Bone marrow (tissue), 2 donors: ENCODE data around the gene INTS2.
A peak's percentile ranks its signal among the peaks of the same experiment; 100 is the strongest.
"Not testable (repeated sequence)": the region's sequence is repeated elsewhere in the genome, so short reads cannot be mapped to it uniquely, and the experiment has no call there.

Source experiments
- DNase-seq, 2 donors: peaks; one replicate each; lab custom pipeline; 2025; lab: John Stamatoyannopoulos, UW

The INTS2 gene

DNA sequence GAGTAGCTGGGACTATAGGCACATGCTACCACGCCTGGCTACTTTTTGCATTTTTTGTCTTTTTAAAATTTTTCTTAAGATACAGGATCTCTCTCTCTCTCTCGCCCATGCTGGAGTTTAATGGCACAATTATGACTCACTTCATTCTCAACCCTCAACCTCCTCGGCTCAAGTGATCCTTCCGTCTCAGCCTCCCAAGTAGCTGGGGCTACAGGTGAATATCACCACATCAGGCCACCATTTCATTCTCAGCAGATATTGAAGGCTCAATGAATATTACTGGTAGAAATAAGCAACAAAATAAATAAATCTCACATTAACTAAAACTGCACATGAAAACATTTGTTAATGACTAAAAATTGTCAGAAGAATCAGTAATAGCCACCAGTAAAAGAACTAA is 106.1 kb downstream of the INTS2 start:
- no peak for DNase-seq

- DNase-seq: not testable (repeated sequence)
These were observed 108.5 kb downstream of the INTS2 start for GRCh38 chr17:61819265-61819664.

DNA sequence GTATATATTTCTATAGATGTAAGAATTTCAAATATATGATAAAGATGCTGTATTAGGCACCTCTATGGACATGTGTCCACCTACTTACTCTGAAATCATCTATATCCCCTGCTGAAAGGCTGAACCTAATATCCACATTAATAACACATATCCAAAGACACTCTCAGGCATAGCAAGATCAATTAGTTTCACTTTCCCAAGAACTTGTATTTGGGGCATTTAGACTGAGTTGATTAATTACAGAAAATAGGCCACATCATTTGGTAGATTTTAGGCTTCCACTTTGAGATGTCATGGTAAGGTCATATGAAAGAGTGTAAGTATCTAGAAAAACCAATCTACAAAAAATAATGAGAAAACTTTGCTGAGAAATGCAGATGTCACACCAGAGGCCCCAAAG is 109.6 kb downstream of the INTS2 start:
- no peak for DNase-seq

GRCh38 chr17:61817452-61817851 is 110.3 kb downstream of the INTS2 start:
- DNase-seq: no peak

- peak in 1 of 2 donors; percentile 82 for DNase-seq
These were observed 111.2 kb downstream of the INTS2 start for GRCh38 chr17:61816538-61816937.

DNA sequence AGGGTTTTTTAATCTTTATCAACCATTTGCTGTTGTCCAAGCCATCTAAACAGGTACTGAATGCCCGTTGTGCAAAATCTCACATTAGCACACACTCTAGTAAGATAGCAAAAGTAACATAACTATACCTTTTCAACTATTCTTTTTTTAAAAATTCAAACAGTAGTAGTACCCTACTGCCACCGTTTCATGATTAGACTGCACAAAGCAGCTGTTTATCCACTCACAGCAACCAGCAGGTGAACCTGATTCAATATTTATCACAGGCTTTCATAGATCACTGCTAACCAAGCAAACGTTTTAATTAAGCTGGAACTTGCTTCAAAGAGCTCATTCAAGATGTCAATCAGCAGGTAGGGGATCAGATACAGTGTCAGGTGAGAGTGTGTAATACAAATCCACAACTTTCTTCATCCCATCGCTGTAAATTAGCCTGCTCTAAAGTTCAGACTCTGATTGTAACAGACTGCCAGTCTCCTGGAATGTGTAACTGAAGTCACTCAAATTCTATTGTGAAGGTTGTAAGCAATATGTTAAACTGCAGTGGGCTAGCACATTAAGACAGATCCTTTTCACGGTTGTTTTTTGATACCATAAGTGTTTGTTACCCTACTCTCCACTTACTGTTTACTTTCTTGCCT is 111.8 kb downstream of the INTS2 start:
- no peak for DNase-seq
